Neural cell (in vitro differentiated cells): ENCODE results near the gene CTF1. TPM values are rescaled to one million over a fixed set of nuclear protein-coding genes. Genes with fewer than 3 reads are reported as not detected.

Source experiments
- H2AFZ ChIP-seq: fragments of 200-600, 300-800 bp; sonication (generic), shearing (Covaris generic); 2 replicates; pipeline ENCODE4 v1.6.0; 2014; ENCODE audit warnings: low read depth, mild to moderate bottlenecking, antibody characterized with exemption, low read length, moderate library complexity
- H3F3A ChIP-seq: fragments of 200-600 bp; shearing (Covaris generic); 2 replicates; pipeline ENCODE4 v1.6.1; 2016; ENCODE audit warnings: mild to moderate bottlenecking, moderate library complexity, mixed read lengths, antibody characterized with exemption, low read length; ENCODE audit not compliant: insufficient read depth, poor library complexity, severe bottlenecking
- H3K27ac ChIP-seq: fragments of 200-600, 300-800 bp; sonication (generic), shearing (Covaris generic); 2 replicates; pipeline ENCODE4 v1.5.1; 2014; ENCODE audit warnings: mild to moderate bottlenecking, low read length, moderate library complexity
- H3K27me3 ChIP-seq: fragments of 300-800, 200-600 bp; sonication (generic), shearing (Covaris generic); 2 replicates; pipeline ENCODE4 v1.6.0; 2014; ENCODE audit warnings: mild to moderate bottlenecking, low read depth, low read length, moderate library complexity; ENCODE audit not compliant: insufficient read depth
- H3K36me3 ChIP-seq: fragments of 300-800, 200-600 bp; sonication (generic), shearing (Covaris generic); 2 replicates; pipeline ENCODE4 v1.5.1; 2014; ENCODE audit warnings: mild to moderate bottlenecking, antibody characterized with exemption, low read length, moderate library complexity; ENCODE audit not compliant: insufficient read depth
- H3K4me2 ChIP-seq: fragments of 300-800, 200-600 bp; sonication (generic), shearing (Covaris generic); 2 replicates; pipeline ENCODE4 v1.6.0; 2014; ENCODE audit warnings: mild to moderate bottlenecking, low read length
- H3K4me3 ChIP-seq: fragments of 300-800, 200-600 bp; sonication (generic), shearing (Covaris generic); 2 replicates; pipeline ENCODE4 v1.5.1; 2014; ENCODE audit warnings: mild to moderate bottlenecking, low read length, moderate library complexity
- H3K79me2 ChIP-seq: fragments of 200-600 bp; shearing (Covaris generic); replicated peaks from 2 replicates; pipeline ENCODE4 v1.6.0; 2014; ENCODE audit warnings: mild to moderate bottlenecking, low read length, moderate library complexity; ENCODE audit not compliant: insufficient read depth
- H3K9ac ChIP-seq: fragments of 300-800, 200-600 bp; sonication (generic), shearing (Covaris generic); 2 replicates; pipeline ENCODE4 v1.6.1; 2016; ENCODE audit warnings: mild to moderate bottlenecking, low read length, mixed read lengths
- H3K9me2 ChIP-seq: fragments of 200-600 bp; shearing (Covaris generic); 2 replicates; pipeline ENCODE4 v1.6.1; 2016; ENCODE audit warnings: mild to moderate bottlenecking, low read length, mixed read lengths; ENCODE audit not compliant: insufficient read depth
- H3K9me3 ChIP-seq: fragments of 200-600, 300-800 bp; sonication (generic), shearing (Covaris generic); 2 replicates; pipeline ENCODE4 v1.6.1; 2016; ENCODE audit warnings: mild to moderate bottlenecking, mixed run types, low read length, moderate library complexity, mixed read lengths
- H4K20me1 ChIP-seq: fragments of 200-600 bp; shearing (Covaris generic); 2 replicates; pipeline ENCODE4 v1.6.1; 2016; ENCODE audit warnings: mild to moderate bottlenecking, mixed run types; ENCODE audit not compliant: insufficient read depth
- EP300 ChIP-seq: fragments of 450-650 bp; conservative IDR thresholded peaks from 2 replicates; pipeline ENCODE4 v1.6.1; 2014; ENCODE audit warnings: antibody characterized with exemption, mild to moderate bottlenecking, moderate library complexity; ENCODE audit not compliant: poor library complexity, severe bottlenecking
- EZH2 ChIP-seq: fragments of 200-600, 300-800 bp; shearing (Covaris generic), sonication (generic); IDR thresholded peaks from 2 replicates; pipeline ENCODE4 v1.6.1; 2014; ENCODE audit warnings: antibody characterized with exemption, low read length, borderline replicate concordance, mild to moderate bottlenecking; ENCODE audit not compliant: insufficient read depth, poor library complexity, severe bottlenecking
- MXI1 ChIP-seq: fragments of 450-650 bp; conservative IDR thresholded peaks from 2 replicates; pipeline ENCODE4 v1.6.1; 2014; ENCODE audit warnings: antibody characterized with exemption, mild to moderate bottlenecking; ENCODE audit not compliant: poor library complexity, severe bottlenecking
- POLR2AphosphoS5 ChIP-seq: IDR thresholded peaks from 2 replicates; pipeline ENCODE4 v1.6.1; 2012
- RAD21 ChIP-seq: fragments of 450-650 bp; conservative IDR thresholded peaks from 2 replicates; pipeline ENCODE4 v1.6.1; 2014; ENCODE audit warnings: antibody characterized with exemption, mild to moderate bottlenecking, moderate library complexity
- SMC3 ChIP-seq: fragments of 450-650 bp; conservative IDR thresholded peaks from 2 replicates; pipeline ENCODE4 v1.6.1; 2014; ENCODE audit warnings: antibody characterized with exemption, mild to moderate bottlenecking, moderate library complexity; ENCODE audit not compliant: poor library complexity
- TAF1 ChIP-seq: IDR thresholded peaks from 2 replicates; pipeline ENCODE4 v1.6.1; 2012; ENCODE audit warnings: low read depth
- polyA plus RNA-seq: library from polyadenylated mRNA; depleted of rRNA; stranded (reverse); fragments of >200 nt; gene quantifications from 2 replicates; pipeline ENCODE4 v1.2.3, GENCODE V29; 2014
- TF ChIP-seq, protein P1 (sequence below): IDR thresholded peaks from 2 replicates; pipeline ENCODE4 v1.6.1; 2012; ENCODE audit warnings: borderline replicate concordance
- TF ChIP-seq, protein P2 (sequence below): fragments of 450-650 bp; IDR thresholded peaks from 2 replicates; pipeline ENCODE4 v1.5.1; 2014; ENCODE audit warnings: antibody characterized with exemption, mild to moderate bottlenecking, moderate library complexity; ENCODE audit not compliant: poor library complexity, severe bottlenecking

CTF1 gene
- polyA plus RNA-seq, 1 donor from 2014 or later, result not detected

DNA sequence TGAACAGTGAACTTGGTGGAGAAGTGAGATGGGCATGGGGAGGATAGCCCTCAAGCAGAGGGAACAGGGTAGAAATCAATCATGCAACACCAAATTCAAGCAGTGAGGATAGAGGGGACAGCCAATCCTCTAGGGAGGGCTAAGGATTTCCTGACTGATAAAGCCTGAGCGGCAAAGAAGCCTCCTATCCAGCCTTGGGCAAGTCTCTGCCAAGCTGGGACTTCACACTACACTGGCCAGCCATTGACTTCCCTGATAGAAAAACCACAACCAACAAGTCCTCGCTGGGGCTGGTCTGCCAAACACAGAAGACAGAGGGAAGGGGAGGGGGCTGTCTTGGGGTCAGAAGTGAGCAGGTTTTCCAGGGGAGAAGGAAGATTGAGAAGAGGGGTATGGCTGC is 24.5 kb downstream of the CTF1 start:
- no peaks in the 10 kb centered on the region for H3K36me3 ChIP-seq
- H4K20me1 ChIP-seq, result no peaks in the 10 kb centered on the region
- no peaks in the 10 kb centered on the region for H3K9me3 ChIP-seq
- no peak overlapping the region for H3K9ac ChIP-seq
- H2AFZ ChIP-seq, result no peak overlapping the region
- peaks cover 11% of the 10 kb centered on the region for H3K79me2 ChIP-seq
- H3K4me3 ChIP-seq, result no peak overlapping the region
- H3K4me2 ChIP-seq, result no peak overlapping the region
- H3K27ac ChIP-seq, result peak overlapping the region; percentile 94
- H3K27me3 ChIP-seq, result no peaks in the 10 kb centered on the region
- H3K9me2 ChIP-seq, result no peaks in the 10 kb centered on the region
- H3F3A ChIP-seq, result no peaks in the 10 kb centered on the region
- no peak for TF ChIP-seq MXI1
- TF ChIP-seq, protein P1, sequence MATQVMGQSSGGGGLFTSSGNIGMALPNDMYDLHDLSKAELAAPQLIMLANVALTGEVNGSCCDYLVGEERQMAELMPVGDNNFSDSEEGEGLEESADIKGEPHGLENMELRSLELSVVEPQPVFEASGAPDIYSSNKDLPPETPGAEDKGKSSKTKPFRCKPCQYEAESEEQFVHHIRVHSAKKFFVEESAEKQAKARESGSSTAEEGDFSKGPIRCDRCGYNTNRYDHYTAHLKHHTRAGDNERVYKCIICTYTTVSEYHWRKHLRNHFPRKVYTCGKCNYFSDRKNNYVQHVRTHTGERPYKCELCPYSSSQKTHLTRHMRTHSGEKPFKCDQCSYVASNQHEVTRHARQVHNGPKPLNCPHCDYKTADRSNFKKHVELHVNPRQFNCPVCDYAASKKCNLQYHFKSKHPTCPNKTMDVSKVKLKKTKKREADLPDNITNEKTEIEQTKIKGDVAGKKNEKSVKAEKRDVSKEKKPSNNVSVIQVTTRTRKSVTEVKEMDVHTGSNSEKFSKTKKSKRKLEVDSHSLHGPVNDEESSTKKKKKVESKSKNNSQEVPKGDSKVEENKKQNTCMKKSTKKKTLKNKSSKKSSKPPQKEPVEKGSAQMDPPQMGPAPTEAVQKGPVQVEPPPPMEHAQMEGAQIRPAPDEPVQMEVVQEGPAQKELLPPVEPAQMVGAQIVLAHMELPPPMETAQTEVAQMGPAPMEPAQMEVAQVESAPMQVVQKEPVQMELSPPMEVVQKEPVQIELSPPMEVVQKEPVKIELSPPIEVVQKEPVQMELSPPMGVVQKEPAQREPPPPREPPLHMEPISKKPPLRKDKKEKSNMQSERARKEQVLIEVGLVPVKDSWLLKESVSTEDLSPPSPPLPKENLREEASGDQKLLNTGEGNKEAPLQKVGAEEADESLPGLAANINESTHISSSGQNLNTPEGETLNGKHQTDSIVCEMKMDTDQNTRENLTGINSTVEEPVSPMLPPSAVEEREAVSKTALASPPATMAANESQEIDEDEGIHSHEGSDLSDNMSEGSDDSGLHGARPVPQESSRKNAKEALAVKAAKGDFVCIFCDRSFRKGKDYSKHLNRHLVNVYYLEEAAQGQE, result no peak
- TF ChIP-seq POLR2AphosphoS5, result no peak
- TF ChIP-seq EZH2, result no peak
- TF ChIP-seq SMC3, result no peak
- TF ChIP-seq, protein P2, sequence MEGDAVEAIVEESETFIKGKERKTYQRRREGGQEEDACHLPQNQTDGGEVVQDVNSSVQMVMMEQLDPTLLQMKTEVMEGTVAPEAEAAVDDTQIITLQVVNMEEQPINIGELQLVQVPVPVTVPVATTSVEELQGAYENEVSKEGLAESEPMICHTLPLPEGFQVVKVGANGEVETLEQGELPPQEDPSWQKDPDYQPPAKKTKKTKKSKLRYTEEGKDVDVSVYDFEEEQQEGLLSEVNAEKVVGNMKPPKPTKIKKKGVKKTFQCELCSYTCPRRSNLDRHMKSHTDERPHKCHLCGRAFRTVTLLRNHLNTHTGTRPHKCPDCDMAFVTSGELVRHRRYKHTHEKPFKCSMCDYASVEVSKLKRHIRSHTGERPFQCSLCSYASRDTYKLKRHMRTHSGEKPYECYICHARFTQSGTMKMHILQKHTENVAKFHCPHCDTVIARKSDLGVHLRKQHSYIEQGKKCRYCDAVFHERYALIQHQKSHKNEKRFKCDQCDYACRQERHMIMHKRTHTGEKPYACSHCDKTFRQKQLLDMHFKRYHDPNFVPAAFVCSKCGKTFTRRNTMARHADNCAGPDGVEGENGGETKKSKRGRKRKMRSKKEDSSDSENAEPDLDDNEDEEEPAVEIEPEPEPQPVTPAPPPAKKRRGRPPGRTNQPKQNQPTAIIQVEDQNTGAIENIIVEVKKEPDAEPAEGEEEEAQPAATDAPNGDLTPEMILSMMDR, result no peak
- no peak for TF ChIP-seq TAF1
- no peak for TF ChIP-seq EP300
- no peak for TF ChIP-seq RAD21

DNA sequence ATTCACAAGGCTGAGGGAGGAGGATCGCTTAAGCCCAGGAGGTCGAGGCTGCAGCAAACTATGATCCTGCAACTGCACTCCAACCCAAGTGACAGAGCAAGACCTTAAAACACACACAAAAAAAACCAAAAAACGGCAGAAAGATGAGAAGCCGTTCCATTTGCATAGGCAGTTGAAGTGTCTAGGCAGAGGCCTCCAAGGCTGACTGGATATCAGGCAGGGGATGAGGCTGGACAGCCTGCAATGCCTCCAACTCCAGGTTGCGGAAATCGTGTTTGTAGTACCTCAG is 25.0 kb downstream of the CTF1 start:
- H3K36me3 ChIP-seq, result no peaks in the 10 kb centered on the region
- H3K4me3 ChIP-seq, result peak overlapping the region; percentile 87
- TF ChIP-seq EP300 (no peak), RAD21 (no peak), SMC3 (no peak), TAF1 (no peak), POLR2AphosphoS5 (no peak), MXI1 (no peak)
- TF ChIP-seq, protein P2, result no peak
- TF ChIP-seq, protein P1, result no peak
- H2AFZ ChIP-seq, result no peak overlapping the region
- H3K79me2 ChIP-seq, result peaks cover 11% of the 10 kb centered on the region
- H3K27me3 ChIP-seq, result no peaks in the 10 kb centered on the region
- H3K9me2 ChIP-seq, result no peaks in the 10 kb centered on the region
- H3K9ac ChIP-seq, result peak overlapping the region; percentile 76
- no peak overlapping the region for H3K4me2 ChIP-seq
- no peaks in the 10 kb centered on the region for H3F3A ChIP-seq
- H3K9me3 ChIP-seq, result no peaks in the 10 kb centered on the region
- H3K27ac ChIP-seq, result peak overlapping the region; percentile 94
- no peaks in the 10 kb centered on the region for H4K20me1 ChIP-seq
